Fibroblast of the conjunctiva (primary cell): ENCODE measurements around the gene ZNF100.
"Not testable (repeated sequence)": the region's sequence is repeated elsewhere in the genome, so short reads cannot be mapped to it uniquely, and the experiment has no call there.

Source experiments
- DNase-seq: peaks from one replicate; pipeline ENCODE4 v3.0.0-alpha.2; 2010; ENCODE audit warnings: low read depth

Gene ZNF100

GRCh38 chr19:21704320-21704719 lies 63.1 kb downstream of the ZNF100 start:
- no peak for DNase-seq

DNA sequence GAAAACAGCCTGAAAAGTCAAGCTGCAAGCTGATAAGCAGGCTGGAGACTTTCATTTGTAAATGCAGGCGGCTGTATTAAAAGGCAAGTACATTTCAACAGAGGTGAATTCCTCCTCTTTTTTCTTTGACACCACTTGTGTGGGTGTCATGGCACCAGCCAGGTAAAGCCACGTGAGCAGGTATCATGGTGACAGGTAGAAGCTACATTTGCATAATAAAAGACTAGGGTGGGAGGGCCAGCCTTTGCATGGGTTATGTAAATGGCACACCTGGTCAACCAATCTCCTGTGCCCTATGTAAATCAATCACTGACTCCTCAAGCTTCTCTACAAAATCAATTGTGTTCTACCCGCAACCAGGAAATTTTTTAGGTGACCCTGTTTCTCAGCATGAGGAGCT lies 68.2 kb downstream of the ZNF100 start:
- DNase-seq, result no peak

DNA sequence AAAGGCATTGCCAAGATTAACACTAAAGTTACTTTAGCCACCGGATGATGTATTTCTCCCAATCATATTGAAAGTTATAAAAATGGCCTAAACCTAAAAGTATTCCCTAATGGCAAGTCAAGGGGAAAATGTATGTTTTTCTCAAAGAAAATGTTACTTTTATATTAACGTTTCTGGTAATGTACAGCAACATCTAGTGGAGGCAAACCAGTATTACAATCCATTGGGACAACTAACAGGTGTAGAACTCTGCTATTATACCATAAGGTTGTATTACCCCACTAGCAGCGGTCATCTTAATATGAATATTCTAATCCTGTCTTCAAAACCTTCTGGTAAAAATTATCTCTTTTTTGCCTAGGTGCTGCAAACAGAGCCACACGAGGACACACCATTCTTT lies 69.2 kb downstream of the ZNF100 start:
- no peak for DNase-seq

DNA sequence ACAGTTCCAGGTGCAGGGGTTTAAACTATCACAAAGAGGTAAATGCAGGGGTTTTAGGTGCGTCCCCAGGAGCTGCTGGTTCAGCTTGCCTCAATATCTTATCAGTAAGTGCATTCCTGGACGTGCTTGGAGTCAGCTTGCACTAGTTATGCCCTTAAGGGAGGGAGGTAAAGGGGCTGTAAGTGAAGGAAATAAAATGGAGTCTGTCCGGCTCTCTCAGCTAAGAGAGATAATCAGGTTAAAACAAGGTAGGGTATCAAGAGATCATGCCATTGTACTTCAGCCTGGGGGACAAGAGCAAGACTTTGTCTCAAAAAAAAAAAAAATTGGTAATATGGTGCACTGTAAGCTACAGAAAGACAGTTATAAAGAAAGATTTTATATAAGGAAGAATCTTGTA lies 69.7 kb downstream of the ZNF100 start:
- DNase-seq, result no peak

DNA sequence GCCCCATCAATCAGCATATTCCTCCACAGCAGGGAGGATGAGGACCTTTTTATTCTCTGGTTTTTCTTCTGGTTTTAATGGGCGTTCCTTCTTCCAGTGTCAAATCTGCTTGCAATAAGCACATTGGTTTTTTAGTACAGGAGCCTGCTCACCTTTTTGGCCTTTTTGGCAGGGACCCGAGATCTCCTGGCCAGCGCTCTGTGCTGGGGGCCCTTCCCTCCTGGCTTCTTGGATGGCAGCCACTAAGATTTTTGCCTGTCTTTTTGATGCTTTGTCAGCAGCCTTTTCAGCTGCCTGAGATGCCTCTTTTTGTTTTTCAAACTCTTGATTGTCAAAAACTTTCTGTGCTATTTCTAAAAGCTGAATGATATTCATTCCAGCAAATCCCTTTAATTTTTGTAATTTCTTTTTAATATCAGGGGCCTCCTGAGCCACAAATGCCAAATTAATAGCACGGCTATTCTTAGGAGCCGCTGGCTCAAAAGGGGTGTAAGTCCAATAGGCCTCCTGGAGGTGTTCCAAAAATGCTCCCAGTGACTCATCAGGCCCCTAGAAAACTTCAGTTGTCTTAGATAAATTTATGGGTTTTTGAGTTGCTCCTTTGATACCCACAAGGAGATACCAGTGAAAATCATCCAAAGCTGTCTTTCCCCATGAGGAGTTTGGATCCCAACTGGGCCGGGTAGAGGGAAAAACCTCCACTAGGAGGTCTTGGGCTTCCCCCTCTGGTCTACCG lies 73.0 kb downstream of the ZNF100 start:
- DNase-seq, result no peak

DNA sequence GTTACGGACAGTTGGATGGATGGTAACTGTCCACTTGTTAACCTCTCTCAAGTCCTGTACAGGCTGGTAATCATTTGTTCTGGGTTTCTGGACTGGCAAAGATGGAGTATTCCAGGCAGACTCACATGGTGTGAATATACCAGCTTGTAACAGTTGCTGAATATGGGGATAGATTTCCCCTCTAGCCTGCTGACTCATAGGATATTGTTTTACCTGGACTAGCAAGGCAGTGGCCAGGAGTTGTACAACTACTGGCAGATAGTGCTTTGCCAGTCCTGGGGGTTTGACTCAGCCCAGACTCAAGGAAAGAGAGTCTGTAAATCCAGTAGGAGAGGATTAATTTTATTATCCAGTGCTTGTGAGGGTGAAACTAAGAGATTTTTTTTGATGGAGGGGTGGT lies 74.0 kb downstream of the ZNF100 start:
- no peak for DNase-seq

- DNase-seq, result no peak
These were observed 75.7 kb downstream of the ZNF100 start for GRCh38 chr19:21691661-21692060.

DNA sequence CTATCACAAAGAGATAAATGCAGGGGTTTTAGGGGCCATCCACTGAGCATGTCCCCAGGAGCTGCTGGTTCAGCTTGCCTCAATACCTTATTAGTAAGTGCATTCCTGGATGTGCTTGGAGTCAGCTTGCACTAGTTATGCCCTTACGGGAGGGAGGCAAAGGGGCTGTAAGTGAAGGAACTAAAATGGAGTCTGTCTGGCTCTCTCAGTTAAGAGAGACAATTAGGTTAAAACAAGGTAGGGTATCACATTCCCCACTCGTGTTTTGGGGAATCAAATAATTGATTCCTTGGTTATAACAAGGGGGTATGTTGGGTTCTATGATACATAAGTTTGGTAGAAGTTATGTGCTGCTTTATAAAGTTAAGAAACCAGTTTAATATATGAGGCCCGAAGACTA lies 78.9 kb downstream of the ZNF100 start:
- no peak for DNase-seq

- DNase-seq, result no peak
These were observed 86.7 kb downstream of the ZNF100 start for GRCh38 chr19:21680671-21681070.

GRCh38 chr19:21680026-21680425 lies 87.4 kb downstream of the ZNF100 start:
- DNase-seq, result no peak

DNA sequence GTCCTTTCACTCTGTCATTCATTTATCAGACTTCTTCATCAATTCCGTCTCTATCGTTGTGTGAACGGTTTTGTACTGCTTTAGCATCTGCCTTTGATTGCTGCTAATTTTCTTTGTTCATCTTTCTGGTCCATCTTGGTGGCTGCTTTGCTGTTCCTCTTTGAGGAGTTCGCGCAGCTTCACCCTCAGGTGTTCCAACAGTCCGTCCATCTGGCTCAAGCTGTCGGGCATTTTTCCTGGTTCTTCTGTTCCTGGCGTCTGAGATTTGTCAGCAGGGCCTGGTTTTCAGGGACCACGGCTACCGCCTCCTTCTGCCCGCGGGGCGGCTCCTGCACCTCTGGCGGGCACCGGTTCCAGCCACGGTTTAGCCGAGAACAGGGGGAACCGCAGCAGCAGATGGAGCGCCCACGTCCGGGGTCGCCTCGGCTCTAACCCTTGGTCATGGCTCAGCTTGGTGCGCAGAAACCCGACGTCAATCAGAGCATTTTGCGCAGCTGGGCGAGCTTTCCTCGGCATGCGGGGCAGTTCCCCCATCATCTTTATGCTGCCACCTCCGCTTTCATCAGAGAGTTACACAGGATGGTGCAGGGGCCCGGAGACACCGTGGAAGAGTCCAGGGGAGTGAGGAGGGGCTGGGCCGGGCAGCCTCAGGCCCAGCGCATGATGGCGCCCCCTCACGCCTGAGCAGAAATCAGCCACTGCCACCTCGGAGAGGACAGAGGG lies 89.5 kb downstream of the ZNF100 start:
- DNase-seq, result no peak

DNA sequence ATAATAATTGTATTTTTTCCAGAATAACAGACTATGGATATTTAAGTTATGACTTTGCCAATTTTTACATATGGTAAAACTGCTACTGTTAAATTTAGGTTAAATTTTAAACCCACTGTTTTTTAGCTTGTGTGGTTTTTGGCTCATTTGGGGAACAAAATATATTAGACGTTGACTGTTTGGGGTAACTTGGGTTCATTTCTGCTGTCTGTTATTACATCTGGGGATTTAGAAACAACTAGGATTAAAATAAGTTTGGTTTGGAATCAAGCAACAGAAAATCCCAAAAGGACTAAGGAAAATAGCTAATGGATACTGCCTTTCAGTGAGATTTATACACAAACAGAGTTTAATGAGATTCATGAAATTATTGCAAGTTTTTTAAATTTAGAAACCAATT lies 92.9 kb downstream of the ZNF100 start:
- DNase-seq, result no peak

DNA sequence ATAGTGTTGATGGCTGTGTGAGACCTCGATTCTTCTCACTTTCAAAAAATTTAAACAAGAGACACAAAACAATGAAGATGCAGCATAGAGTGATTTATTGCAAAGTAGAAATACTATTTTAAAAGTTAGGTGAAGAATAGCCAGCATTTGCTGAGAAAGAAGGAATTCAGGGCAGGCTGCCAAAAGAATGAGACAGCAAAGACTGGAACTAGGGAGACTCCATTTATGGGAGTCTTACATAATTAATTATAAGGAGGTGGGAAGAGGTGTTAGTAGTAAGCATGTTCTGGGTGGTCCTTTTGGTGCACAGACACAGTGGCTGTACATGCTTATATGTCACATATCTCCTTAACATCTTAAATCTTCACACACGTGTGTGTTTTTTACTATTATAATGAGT lies 93.9 kb downstream of the ZNF100 start:
- not testable (repeated sequence) for DNase-seq
